NCI-H2107 (cell line): ENCODE data around the gene CDHR1.

Experiments
- DNase-seq: peaks from one replicate; lab custom pipeline; 2025; lab: John Stamatoyannopoulos, UW

The CDHR1 gene

GRCh38 chr10:84233940-84234339 is 39.6 kb downstream of the CDHR1 start:
- DNase-seq: no peak

- no peak for DNase-seq
Observed at GRCh38 chr10:84234479-84234878, 40.1 kb downstream of the CDHR1 start.

GRCh38 chr10:84235096-84235495 is 40.8 kb downstream of the CDHR1 start:
- DNase-seq: no peak

GRCh38 chr10:84236807-84237198 is 42.5 kb downstream of the CDHR1 start:
- DNase-seq: no peak

- no peak for DNase-seq
Observed at GRCh38 chr10:84237199-84238051, 43.1 kb downstream of the CDHR1 start.

GRCh38 chr10:84238909-84239308 is 44.6 kb downstream of the CDHR1 start:
- no peak for DNase-seq

- no peak for DNase-seq
Observed at GRCh38 chr10:84241185-84241790, 47.0 kb downstream of the CDHR1 start, which contains the start of gene LRIT1. LRIT1 (minus strand) TSS chr10:84241546; CDS start chr10:84241439, 107 bp downstream.

- DNase-seq: no peak
Observed at GRCh38 chr10:84243759-84244158, 49.4 kb downstream of the CDHR1 start.

GRCh38 chr10:84244651-84245270 is 50.4 kb downstream of the CDHR1 start, which contains the start of gene RGR:
RGR (plus strand) TSS chr10:84245053; CDS start chr10:84245091, 38 bp downstream.
- DNase-seq: no peak

- no peak for DNase-seq
Observed at GRCh38 chr10:84247496-84247895, 53.2 kb downstream of the CDHR1 start.

GRCh38 chr10:84248794-84249193 is 54.5 kb downstream of the CDHR1 start:
- no peak for DNase-seq

- no peak for DNase-seq
Observed at GRCh38 chr10:84254552-84255478, 60.5 kb downstream of the CDHR1 start.

- DNase-seq: no peak
Observed at GRCh38 chr10:84256510-84257342, 62.4 kb downstream of the CDHR1 start.

- DNase-seq: no peak
Observed at GRCh38 chr10:84257343-84258020, 63.1 kb downstream of the CDHR1 start.

GRCh38 chr10:84258034-84258695 is 63.8 kb downstream of the CDHR1 start:
- no peak for DNase-seq

GRCh38 chr10:84261236-84261915 is 67.0 kb downstream of the CDHR1 start:
- no peak for DNase-seq

GRCh38 chr10:84262190-84262956 is 68.0 kb downstream of the CDHR1 start:
- DNase-seq: no peak

GRCh38 chr10:84263716-84264115 is 69.4 kb downstream of the CDHR1 start:
- DNase-seq: no peak
